ENCODE results near the gene LRRC4C.

Gene LRRC4C

DNA sequence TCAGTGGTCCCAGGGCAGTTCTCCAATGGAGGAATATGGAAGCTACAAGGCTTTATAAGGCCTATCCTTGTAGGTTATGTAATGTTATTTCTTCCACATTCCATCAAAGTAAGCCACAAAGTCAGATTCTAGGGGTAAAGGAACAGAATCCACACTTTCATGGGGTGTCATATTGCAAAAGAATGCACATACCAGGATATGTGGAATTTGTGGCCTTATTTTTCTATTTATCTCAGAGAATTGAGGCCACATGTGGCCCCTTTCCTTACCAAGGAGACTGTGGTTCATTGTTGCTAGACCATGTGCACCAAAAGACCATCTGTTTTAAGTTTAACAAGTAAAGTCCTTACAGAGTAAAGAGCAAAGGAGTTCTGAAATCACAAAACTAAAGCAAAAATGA, 12.9 kb downstream of the LRRC4C start:
- Histone ChIP-seq H2AK5ac (ENCODE audit: low read length) (no peak overlapping the region), H4K91ac (ENCODE audit: low read depth, low read length) (no peak overlapping the region), H3K9ac (ENCODE audit: low read length) (no peak overlapping the region), H2AFZ (ENCODE audit: insufficient read depth, low read length, poor library complexity) (no peak overlapping the region), H3K79me2 (ENCODE audit: control insufficient read depth, insufficient read depth, low read length, poor library complexity) (no peaks in the 10 kb centered on the region), H4K8ac (ENCODE audit: low read depth, low read length) (no peak overlapping the region), H3K4me2 (ENCODE audit: low read length) (no peak overlapping the region), H3K4me1 (ENCODE audit: control insufficient read depth in 1 of 2, insufficient read depth in 2 of 2, low read length in 2 of 2) (no peaks in the 10 kb centered on the region), H2BK12ac (ENCODE audit: low read length) (no peak overlapping the region), H3K4ac (ENCODE audit: low read depth, low read length) (no peak overlapping the region), H2BK120ac (ENCODE audit: insufficient read depth, low read length, poor library complexity) (no peak overlapping the region), H3K18ac (ENCODE audit: low read length) (no peak overlapping the region), H3K79me1 (ENCODE audit: low read length) (no peaks in the 10 kb centered on the region), H3K23ac (ENCODE audit: low read length) (no peak overlapping the region), H3K9me3 (ENCODE audit: insufficient read depth, low read depth, low read length) (no peaks in the 10 kb centered on the region), H3K36me3 (ENCODE audit: control insufficient read depth in 1 of 2, insufficient read depth in 2 of 2, low read length in 2 of 2) (no peaks in the 10 kb centered on the region), H3K14ac (ENCODE audit: low read length) (no peak overlapping the region), H3K4me3 (ENCODE audit: low read depth, low read length) (no peak overlapping the region), H4K12ac (ENCODE audit: low read depth, low read length) (no peak overlapping the region), H3K27ac (ENCODE audit: low read depth, low read length) (no peak overlapping the region), H3K27me3 (ENCODE audit: insufficient read depth, low read length) (no peaks in the 10 kb centered on the region), H2BK5ac (ENCODE audit: low read depth, low read length, poor library complexity) (no peak overlapping the region)
- DNase-seq: no peak

DNA sequence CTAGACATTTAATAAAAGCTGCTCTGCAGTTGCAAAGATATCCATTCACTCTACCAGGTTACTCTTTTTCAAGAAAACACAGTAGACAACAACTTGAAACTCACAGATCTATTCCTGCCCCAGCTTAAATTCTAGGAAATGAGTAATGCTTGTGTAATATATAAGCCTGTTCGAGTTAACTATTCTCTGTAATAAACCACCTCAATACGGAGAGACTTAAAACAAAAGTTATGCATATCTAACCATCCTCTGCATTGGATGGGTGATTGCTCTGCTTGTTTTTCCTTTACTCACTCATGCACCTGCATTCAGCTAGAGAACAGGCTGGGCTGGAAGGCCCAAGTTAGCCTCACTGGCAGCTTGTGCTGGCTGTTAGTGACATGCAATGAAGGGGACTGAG, 13.3 kb downstream of the LRRC4C start:
- Histone ChIP-seq H3K27ac (ENCODE audit: low read depth, low read length) (no peak overlapping the region), H2BK5ac (ENCODE audit: low read depth, low read length, poor library complexity) (no peak overlapping the region), H3K4ac (ENCODE audit: low read depth, low read length) (no peak overlapping the region), H2AFZ (ENCODE audit: insufficient read depth, low read length, poor library complexity) (no peak overlapping the region), H4K91ac (ENCODE audit: low read depth, low read length) (no peak overlapping the region), H4K8ac (ENCODE audit: low read depth, low read length) (no peak overlapping the region), H3K79me1 (ENCODE audit: low read length) (no peaks in the 10 kb centered on the region), H4K12ac (ENCODE audit: low read depth, low read length) (no peak overlapping the region), H3K23ac (ENCODE audit: low read length) (no peak overlapping the region), H2AK5ac (ENCODE audit: low read length) (no peak overlapping the region), H3K9me3 (ENCODE audit: insufficient read depth, low read depth, low read length) (no peaks in the 10 kb centered on the region), H2BK120ac (ENCODE audit: insufficient read depth, low read length, poor library complexity) (no peak overlapping the region), H3K27me3 (ENCODE audit: insufficient read depth, low read length) (no peaks in the 10 kb centered on the region), H2BK12ac (ENCODE audit: low read length) (no peak overlapping the region), H3K4me3 (ENCODE audit: low read depth, low read length) (no peak overlapping the region), H3K4me2 (ENCODE audit: low read length) (no peak overlapping the region), H3K14ac (ENCODE audit: low read length) (no peak overlapping the region), H3K18ac (ENCODE audit: low read length) (no peak overlapping the region), H3K36me3 (ENCODE audit: control insufficient read depth in 1 of 2, insufficient read depth in 2 of 2, low read length in 2 of 2) (no peaks in the 10 kb centered on the region), H3K9ac (ENCODE audit: low read length) (no peak overlapping the region), H3K4me1 (ENCODE audit: control insufficient read depth in 1 of 2, insufficient read depth in 2 of 2, low read length in 2 of 2) (no peaks in the 10 kb centered on the region), H3K79me2 (ENCODE audit: control insufficient read depth, insufficient read depth, low read length, poor library complexity) (no peaks in the 10 kb centered on the region)
- DNase-seq: no peak
- no CpG with 5 or more reads among the region's 2 CpGs for WGBS (ENCODE audit: extremely low coverage, insufficient coverage, insufficient read length)

DNA sequence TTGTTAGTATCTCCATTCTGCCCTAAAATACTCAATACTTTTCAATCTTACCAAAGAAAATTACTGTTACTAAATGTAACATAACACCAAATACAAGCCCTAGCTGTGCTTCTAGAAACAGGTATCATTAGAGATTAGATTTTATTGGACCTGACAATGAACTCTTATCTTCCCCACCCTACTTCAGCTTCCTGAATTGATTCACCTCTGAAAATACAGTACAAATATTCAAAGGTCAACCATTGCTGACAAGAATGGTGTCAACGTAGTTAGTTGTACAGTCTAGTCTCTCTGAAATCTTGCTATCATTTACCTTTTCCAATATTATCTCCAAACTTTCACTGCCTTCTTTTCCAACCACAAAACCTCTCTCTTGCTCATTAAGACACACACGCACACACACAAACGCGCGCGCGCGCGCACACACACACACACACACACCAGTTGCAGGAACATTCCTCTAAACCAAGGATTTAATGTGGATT, 22.4 kb downstream of the LRRC4C start:
- Histone ChIP-seq H4K8ac (ENCODE audit: low read depth, low read length) (no peak overlapping the region), H2BK5ac (ENCODE audit: low read depth, low read length, poor library complexity) (no peak overlapping the region), H3K14ac (ENCODE audit: low read length) (no peak overlapping the region), H2AK5ac (ENCODE audit: low read length) (no peak overlapping the region), H3K27ac (ENCODE audit: low read depth, low read length) (no peak overlapping the region), H3K4ac (ENCODE audit: low read depth, low read length) (no peak overlapping the region), H4K91ac (ENCODE audit: low read depth, low read length) (no peak overlapping the region), H3K27me3 (ENCODE audit: insufficient read depth, low read length) (no peaks in the 10 kb centered on the region), H3K36me3 (ENCODE audit: control insufficient read depth in 1 of 2, insufficient read depth in 2 of 2, low read length in 2 of 2) (no peaks in the 10 kb centered on the region), H3K79me1 (ENCODE audit: low read length) (no peaks in the 10 kb centered on the region), H4K12ac (ENCODE audit: low read depth, low read length) (no peak overlapping the region), H2AFZ (ENCODE audit: insufficient read depth, low read length, poor library complexity) (no peak overlapping the region), H3K18ac (ENCODE audit: low read length) (no peak overlapping the region), H2BK12ac (ENCODE audit: low read length) (no peak overlapping the region), H3K23ac (ENCODE audit: low read length) (no peak overlapping the region), H3K9me3 (ENCODE audit: insufficient read depth, low read depth, low read length) (no peaks in the 10 kb centered on the region), H2BK120ac (ENCODE audit: insufficient read depth, low read length, poor library complexity) (no peak overlapping the region), H3K9ac (ENCODE audit: low read length) (no peak overlapping the region), H3K4me3 (ENCODE audit: low read depth, low read length) (no peak overlapping the region), H3K79me2 (ENCODE audit: control insufficient read depth, insufficient read depth, low read length, poor library complexity) (no peaks in the 10 kb centered on the region), H3K4me2 (ENCODE audit: low read length) (no peak overlapping the region), H3K4me1 (ENCODE audit: control insufficient read depth in 1 of 2, insufficient read depth in 2 of 2, low read length in 2 of 2) (no peaks in the 10 kb centered on the region)
- DNase-seq: no peak
- 100% methylated on average over 1 of the region's 9 CpGs for WGBS (ENCODE audit: extremely low coverage, insufficient coverage, insufficient read length)

DNA sequence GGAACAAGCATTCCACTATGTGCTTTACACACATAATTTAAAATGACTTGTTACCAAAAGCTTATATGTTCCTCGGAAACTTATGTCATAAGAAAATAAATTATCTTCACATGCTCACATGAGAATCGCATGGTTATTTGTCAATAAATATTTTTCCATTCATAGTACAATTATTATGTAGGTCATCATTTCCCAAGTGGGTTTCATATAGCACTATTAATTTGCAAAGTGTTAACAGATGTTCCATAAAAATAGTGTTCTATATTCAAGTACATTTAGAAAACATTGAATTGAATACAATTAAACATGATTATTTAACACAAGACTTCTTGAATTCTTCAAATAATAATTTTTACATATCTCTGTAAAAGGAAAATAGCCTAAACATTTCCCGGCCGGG, 23.9 kb downstream of the LRRC4C start:
- no peaks in the 10 kb centered on the region for H3K36me3 ChIP-seq (ENCODE audit: control insufficient read depth in 1 of 2, insufficient read depth in 2 of 2, low read length in 2 of 2)
- H3K79me2 ChIP-seq (ENCODE audit: control insufficient read depth, insufficient read depth, low read length, poor library complexity): no peaks in the 10 kb centered on the region
- no peak overlapping the region for H3K4me3 ChIP-seq (ENCODE audit: low read depth, low read length)
- no peak overlapping the region for H4K91ac ChIP-seq (ENCODE audit: low read depth, low read length)
- no peak overlapping the region for H3K27ac ChIP-seq (ENCODE audit: low read depth, low read length)
- no peaks in the 10 kb centered on the region for H3K27me3 ChIP-seq (ENCODE audit: insufficient read depth, low read length)
- no peak overlapping the region for H2BK120ac ChIP-seq (ENCODE audit: insufficient read depth, low read length, poor library complexity)
- H4K12ac ChIP-seq (ENCODE audit: low read depth, low read length): no peak overlapping the region
- H3K23ac ChIP-seq (ENCODE audit: low read length): no peak overlapping the region
- no peak overlapping the region for H3K4ac ChIP-seq (ENCODE audit: low read depth, low read length)
- no peak overlapping the region for H3K9ac ChIP-seq (ENCODE audit: low read length)
- no peak overlapping the region for H3K18ac ChIP-seq (ENCODE audit: low read length)
- no peaks in the 10 kb centered on the region for H3K4me1 ChIP-seq (ENCODE audit: control insufficient read depth in 1 of 2, insufficient read depth in 2 of 2, low read length in 2 of 2)
- H3K14ac ChIP-seq (ENCODE audit: low read length): no peak overlapping the region
- H2BK12ac ChIP-seq (ENCODE audit: low read length): no peak overlapping the region
- no peak overlapping the region for H3K4me2 ChIP-seq (ENCODE audit: low read length)
- H3K79me1 ChIP-seq (ENCODE audit: low read length): no peaks in the 10 kb centered on the region
- no CpG with 5 or more reads among the region's 4 CpGs for WGBS (ENCODE audit: extremely low coverage, insufficient coverage, insufficient read length)
- no peak overlapping the region for H2AFZ ChIP-seq (ENCODE audit: insufficient read depth, low read length, poor library complexity)
- H2AK5ac ChIP-seq (ENCODE audit: low read length): no peak overlapping the region
- H3K9me3 ChIP-seq (ENCODE audit: insufficient read depth, low read depth, low read length): no peaks in the 10 kb centered on the region
- DNase-seq: no peak
- H2BK5ac ChIP-seq (ENCODE audit: low read depth, low read length, poor library complexity): no peak overlapping the region
- H4K8ac ChIP-seq (ENCODE audit: low read depth, low read length): no peak overlapping the region
